ENCODE results near the gene TTC14.

TTC14 gene

GRCh38 chr3:180612364-180612763, 10.4 kb downstream of the TTC14 start:
- TF ChIP-seq FOXP2 (optimal IDR thresholded peaks at IDR 0.05; ENCODE audit: borderline replicate concordance, extremely low read depth, extremely low read length, insufficient read depth) (no peak), SIN3A (IDR thresholded peaks at IDR 0.05; ENCODE audit: borderline replicate concordance, insufficient read depth, low read length) (no peak)
- TF ChIP-seq, protein P1, sequence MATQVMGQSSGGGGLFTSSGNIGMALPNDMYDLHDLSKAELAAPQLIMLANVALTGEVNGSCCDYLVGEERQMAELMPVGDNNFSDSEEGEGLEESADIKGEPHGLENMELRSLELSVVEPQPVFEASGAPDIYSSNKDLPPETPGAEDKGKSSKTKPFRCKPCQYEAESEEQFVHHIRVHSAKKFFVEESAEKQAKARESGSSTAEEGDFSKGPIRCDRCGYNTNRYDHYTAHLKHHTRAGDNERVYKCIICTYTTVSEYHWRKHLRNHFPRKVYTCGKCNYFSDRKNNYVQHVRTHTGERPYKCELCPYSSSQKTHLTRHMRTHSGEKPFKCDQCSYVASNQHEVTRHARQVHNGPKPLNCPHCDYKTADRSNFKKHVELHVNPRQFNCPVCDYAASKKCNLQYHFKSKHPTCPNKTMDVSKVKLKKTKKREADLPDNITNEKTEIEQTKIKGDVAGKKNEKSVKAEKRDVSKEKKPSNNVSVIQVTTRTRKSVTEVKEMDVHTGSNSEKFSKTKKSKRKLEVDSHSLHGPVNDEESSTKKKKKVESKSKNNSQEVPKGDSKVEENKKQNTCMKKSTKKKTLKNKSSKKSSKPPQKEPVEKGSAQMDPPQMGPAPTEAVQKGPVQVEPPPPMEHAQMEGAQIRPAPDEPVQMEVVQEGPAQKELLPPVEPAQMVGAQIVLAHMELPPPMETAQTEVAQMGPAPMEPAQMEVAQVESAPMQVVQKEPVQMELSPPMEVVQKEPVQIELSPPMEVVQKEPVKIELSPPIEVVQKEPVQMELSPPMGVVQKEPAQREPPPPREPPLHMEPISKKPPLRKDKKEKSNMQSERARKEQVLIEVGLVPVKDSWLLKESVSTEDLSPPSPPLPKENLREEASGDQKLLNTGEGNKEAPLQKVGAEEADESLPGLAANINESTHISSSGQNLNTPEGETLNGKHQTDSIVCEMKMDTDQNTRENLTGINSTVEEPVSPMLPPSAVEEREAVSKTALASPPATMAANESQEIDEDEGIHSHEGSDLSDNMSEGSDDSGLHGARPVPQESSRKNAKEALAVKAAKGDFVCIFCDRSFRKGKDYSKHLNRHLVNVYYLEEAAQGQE (IDR thresholded peaks at IDR 0.05; ENCODE audit: insufficient read depth in 1 of 2, low read depth in 2 of 2, low read length in 2 of 2) = no peak

DNA sequence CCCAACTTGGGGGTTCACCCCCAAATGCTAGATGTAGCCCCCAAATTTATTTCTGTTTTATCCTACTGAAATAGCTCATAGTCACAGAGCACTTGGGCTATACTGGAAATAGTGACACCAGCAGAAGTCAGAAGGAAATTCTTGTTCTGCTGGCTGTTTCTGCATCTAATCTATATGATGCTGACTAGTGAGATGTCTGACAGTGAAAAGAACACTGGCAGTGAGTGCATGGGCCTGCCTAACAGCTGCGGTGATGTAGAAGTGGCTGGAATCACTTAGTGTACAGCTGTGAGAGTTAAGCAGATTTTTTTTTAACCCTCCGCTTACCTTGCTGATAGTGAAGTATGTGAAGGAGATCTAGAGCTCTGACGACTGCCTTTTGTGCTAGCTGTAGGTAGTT, 14.0 kb downstream of the TTC14 start:
- TF ChIP-seq SIN3A (IDR thresholded peaks at IDR 0.05; ENCODE audit: borderline replicate concordance, insufficient read depth, low read length) (no peak), FOXP2 (optimal IDR thresholded peaks at IDR 0.05; ENCODE audit: borderline replicate concordance, extremely low read depth, extremely low read length, insufficient read depth) (no peak), POLR2AphosphoS5 (IDR thresholded peaks at IDR 0.05; ENCODE audit: low read depth, low read length) (no peak), TAF1 (IDR thresholded peaks at IDR 0.05; ENCODE audit: borderline replicate concordance, insufficient read depth, low read length) (no peak)
- TF ChIP-seq, protein P1 (IDR thresholded peaks at IDR 0.05; ENCODE audit: insufficient read depth in 1 of 2, low read depth in 2 of 2, low read length in 2 of 2) = no peak

- TF ChIP-seq FOXP2 (optimal IDR thresholded peaks at IDR 0.05; ENCODE audit: borderline replicate concordance, extremely low read depth, extremely low read length, insufficient read depth) (no peak), SIN3A (IDR thresholded peaks at IDR 0.05; ENCODE audit: borderline replicate concordance, insufficient read depth, low read length) (no peak), TAF1 (IDR thresholded peaks at IDR 0.05; ENCODE audit: borderline replicate concordance, insufficient read depth, low read length) (no peak), POLR2AphosphoS5 (IDR thresholded peaks at IDR 0.05; ENCODE audit: low read depth, low read length) (no peak)
- TF ChIP-seq, protein P1 (IDR thresholded peaks at IDR 0.05; ENCODE audit: insufficient read depth in 1 of 2, low read depth in 2 of 2, low read length in 2 of 2) = no peak
Observed at GRCh38 chr3:180617049-180617448, 15.1 kb downstream of the TTC14 start.

- TF ChIP-seq POLR2AphosphoS5 (IDR thresholded peaks at IDR 0.05; ENCODE audit: low read depth, low read length) = no peak
- TF ChIP-seq, protein P1 (IDR thresholded peaks at IDR 0.05; ENCODE audit: insufficient read depth in 1 of 2, low read depth in 2 of 2, low read length in 2 of 2) = no peak
- TF ChIP-seq TAF1 (IDR thresholded peaks at IDR 0.05; ENCODE audit: borderline replicate concordance, insufficient read depth, low read length) = no peak
- no peak for TF ChIP-seq FOXP2 (optimal IDR thresholded peaks at IDR 0.05; ENCODE audit: borderline replicate concordance, extremely low read depth, extremely low read length, insufficient read depth)
- TF ChIP-seq SIN3A (IDR thresholded peaks at IDR 0.05; ENCODE audit: borderline replicate concordance, insufficient read depth, low read length) = no peak
Observed at GRCh38 chr3:180619723-180620122, 17.8 kb downstream of the TTC14 start.

- TF ChIP-seq FOXP2 (optimal IDR thresholded peaks at IDR 0.05; ENCODE audit: borderline replicate concordance, extremely low read depth, extremely low read length, insufficient read depth) (no peak), TAF1 (IDR thresholded peaks at IDR 0.05; ENCODE audit: borderline replicate concordance, insufficient read depth, low read length) (no peak), POLR2AphosphoS5 (IDR thresholded peaks at IDR 0.05; ENCODE audit: low read depth, low read length) (no peak), SIN3A (IDR thresholded peaks at IDR 0.05; ENCODE audit: borderline replicate concordance, insufficient read depth, low read length) (no peak)
- TF ChIP-seq, protein P1 (IDR thresholded peaks at IDR 0.05; ENCODE audit: insufficient read depth in 1 of 2, low read depth in 2 of 2, low read length in 2 of 2) = no peak
Observed at GRCh38 chr3:180624714-180625113, 22.8 kb downstream of the TTC14 start.

Measured in PFSK-1 (cell line).